Transverse colon (tissue), 3 donors: ENCODE results near the gene EID2B.

Source experiments
- EP300 ChIP-seq: sonication (generic); formaldehyde crosslinking; IDR thresholded peaks from one replicate; pipeline ENCODE4 v1.6.1; 2017; ENCODE audit warnings: antibody characterized with exemption, low read depth
- POLR2A ChIP-seq: fragments of 450-650 bp; IDR thresholded peaks from one replicate; pipeline ENCODE4 v1.6.1; 2016; ENCODE audit warnings: antibody characterized with exemption, mild to moderate bottlenecking, moderate library complexity
- TF ChIP-seq, protein P1 (sequence below), 5 experiments: fragments of 200-600 bp in 3 of 5; fragments of 450-650 bp in 2 of 5; sonication (generic) in 3 of 5; IDR thresholded peaks; 1 replicate in 2 of 5; 2 replicates in 3 of 5; pipeline ENCODE4 v1.5.1; 2016 to 2017; ENCODE audit warnings: antibody characterized with exemption in 5 of 5, inconsistent platforms in 3 of 5, mild to moderate bottlenecking in 2 of 5, moderate library complexity in 1 of 5

GRCh38 chr19:39553082-39553652 lies 20.5 kb upstream of the EID2B start:
- TF ChIP-seq, protein P1, sequence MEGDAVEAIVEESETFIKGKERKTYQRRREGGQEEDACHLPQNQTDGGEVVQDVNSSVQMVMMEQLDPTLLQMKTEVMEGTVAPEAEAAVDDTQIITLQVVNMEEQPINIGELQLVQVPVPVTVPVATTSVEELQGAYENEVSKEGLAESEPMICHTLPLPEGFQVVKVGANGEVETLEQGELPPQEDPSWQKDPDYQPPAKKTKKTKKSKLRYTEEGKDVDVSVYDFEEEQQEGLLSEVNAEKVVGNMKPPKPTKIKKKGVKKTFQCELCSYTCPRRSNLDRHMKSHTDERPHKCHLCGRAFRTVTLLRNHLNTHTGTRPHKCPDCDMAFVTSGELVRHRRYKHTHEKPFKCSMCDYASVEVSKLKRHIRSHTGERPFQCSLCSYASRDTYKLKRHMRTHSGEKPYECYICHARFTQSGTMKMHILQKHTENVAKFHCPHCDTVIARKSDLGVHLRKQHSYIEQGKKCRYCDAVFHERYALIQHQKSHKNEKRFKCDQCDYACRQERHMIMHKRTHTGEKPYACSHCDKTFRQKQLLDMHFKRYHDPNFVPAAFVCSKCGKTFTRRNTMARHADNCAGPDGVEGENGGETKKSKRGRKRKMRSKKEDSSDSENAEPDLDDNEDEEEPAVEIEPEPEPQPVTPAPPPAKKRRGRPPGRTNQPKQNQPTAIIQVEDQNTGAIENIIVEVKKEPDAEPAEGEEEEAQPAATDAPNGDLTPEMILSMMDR (IDR thresholded peaks at IDR 0.05) = no peak
- TF ChIP-seq EP300 = no peak
- no peak for TF ChIP-seq POLR2A
